IMR-90 (cell line): ENCODE measurements around the gene RAB14. TPM values are rescaled to one million over a fixed set of nuclear protein-coding genes. Genes with fewer than 3 reads are reported as not detected.

Source experiments
- ATAC-seq: fragments of 200-7000 bp; cut with Tn5 transposase; 2 replicates; pipeline ENCODE4 v1.9.1; 2020; ENCODE audit warnings: low read depth, mild to moderate bottlenecking, moderate library complexity
- BruUV-seq: library from RNA; stranded (reverse); fragments of 400-500 nt; replicated peaks from 2 replicates; lab custom pipeline; 2021; lab: Mats Ljungman, UMichigan
- CTCF ChIA-PET: fragments of 300-600 bp; formaldehyde crosslinking; extraction: SDS; loops from one replicate; lab custom pipeline; 2021; ENCODE audit warnings: antibody characterized with exemption; lab: Yijun Ruan, JAX
- POLR2A ChIA-PET: fragments of 300-600 bp; sonication (Branson Sonifier 250); formaldehyde crosslinking; loops from one replicate; lab custom pipeline; 2022; ENCODE audit warnings: antibody characterized with exemption; ENCODE audit not compliant: unreplicated experiment; lab: Charles Lee
- DNase-seq: peaks from one replicate; pipeline ENCODE4 v3.0.0; 2013
- H2AFZ ChIP-seq: replicated peaks from 2 replicates; pipeline ENCODE3; 2013; ENCODE audit warnings: low read length, mild to moderate bottlenecking; ENCODE audit not compliant: poor library complexity
- H2AK5ac ChIP-seq: 2 replicates; pipeline ENCODE4 v1.6.1; 2013; ENCODE audit warnings: low read depth, low read length, inconsistent platforms
- H2AK9ac ChIP-seq: replicated peaks from 2 replicates; pipeline ENCODE3; 2013; ENCODE audit warnings: mild to moderate bottlenecking, low read depth, low read length, moderate library complexity; ENCODE audit not compliant: poor library complexity
- H2BK120ac ChIP-seq: 2 replicates; pipeline ENCODE4 v1.6.1; 2013; ENCODE audit warnings: low read depth, low read length, inconsistent platforms
- H2BK15ac ChIP-seq: 3 replicates; pipeline ENCODE4 v1.6.1; 2013; ENCODE audit warnings: low read depth, low read length, inconsistent platforms
- H2BK20ac ChIP-seq: 2 replicates; pipeline ENCODE4 v1.6.1; 2013; ENCODE audit warnings: low read depth, mild to moderate bottlenecking, inconsistent platforms, low read length, moderate library complexity
- H2BK5ac ChIP-seq: 2 replicates; pipeline ENCODE4 v1.6.1; 2013; ENCODE audit warnings: mild to moderate bottlenecking, low read depth, low read length, inconsistent platforms; ENCODE audit not compliant: poor library complexity, severe bottlenecking
- H3K14ac ChIP-seq: replicated peaks from 2 replicates; pipeline ENCODE4 v1.6.1; 2013; ENCODE audit warnings: low read depth, low read length, inconsistent platforms
- H3K18ac ChIP-seq: 2 replicates; pipeline ENCODE4 v1.6.1; 2013; ENCODE audit warnings: low read depth, low read length, control low read depth
- H3K23ac ChIP-seq: 2 replicates; pipeline ENCODE4 v1.6.1; 2013; ENCODE audit warnings: low read depth, low read length, inconsistent platforms
- H3K27ac ChIP-seq: 2 replicates; pipeline ENCODE4 v1.5.1; 2013; ENCODE audit warnings: mild to moderate bottlenecking, control low read depth, low read length; ENCODE audit not compliant: insufficient read depth
- H3K27me3 ChIP-seq: 2 replicates; pipeline ENCODE4 v1.6.1; 2013; ENCODE audit warnings: low read length; ENCODE audit not compliant: control insufficient read depth, insufficient read depth
- H3K36me3 ChIP-seq: 2 replicates; pipeline ENCODE4 v1.6.1; 2013; ENCODE audit warnings: low read length, mixed read lengths; ENCODE audit not compliant: control insufficient read depth, insufficient read depth
- H3K4ac ChIP-seq: 2 replicates; pipeline ENCODE4 v1.6.1; 2013; ENCODE audit warnings: low read depth, low read length, inconsistent platforms
- H3K4me1 ChIP-seq: 2 replicates; pipeline ENCODE4 v1.6.1; 2013; ENCODE audit warnings: low read length, mixed read lengths; ENCODE audit not compliant: control insufficient read depth, insufficient read depth
- H3K4me2 ChIP-seq: 2 replicates; pipeline ENCODE4 v1.6.1; 2013; ENCODE audit warnings: low read depth, mild to moderate bottlenecking, control low read depth, low read length, moderate library complexity
- H3K4me3 ChIP-seq: 2 replicates; pipeline ENCODE4 v1.5.1; 2013; ENCODE audit warnings: low read depth, mild to moderate bottlenecking, control low read depth, low read length, moderate library complexity; ENCODE audit not compliant: insufficient read depth
- H3K56ac ChIP-seq: 2 replicates; pipeline ENCODE4 v1.6.1; 2013; ENCODE audit warnings: low read length, inconsistent platforms; ENCODE audit not compliant: insufficient read depth; ENCODE audit errors: extremely low read depth
- H3K79me1 ChIP-seq, 2 experiments: 2 replicates each; pipeline ENCODE4 v1.6.1; 2013; ENCODE audit warnings: low read length in 2 of 2, inconsistent platforms in 1 of 2, low read depth in 1 of 2
- H3K9ac ChIP-seq: 2 replicates; pipeline ENCODE4 v1.6.1; 2013; ENCODE audit warnings: low read depth, low read length, control low read depth
- H3K9me1 ChIP-seq: 2 replicates; pipeline ENCODE4 v1.6.1; 2013; ENCODE audit warnings: low read length, inconsistent platforms; ENCODE audit not compliant: insufficient read depth
- H3K9me3 ChIP-seq: 2 replicates; pipeline ENCODE4 v1.6.1; 2013; ENCODE audit warnings: low read length; ENCODE audit not compliant: control insufficient read depth, insufficient read depth
- H4K20me1 ChIP-seq: 2 replicates; pipeline ENCODE4 v1.6.1; 2013; ENCODE audit warnings: low read length, inconsistent platforms; ENCODE audit not compliant: insufficient read depth
- H4K5ac ChIP-seq: 2 replicates; pipeline ENCODE4 v1.6.1; 2013; ENCODE audit warnings: mild to moderate bottlenecking, low read depth, low read length, control low read depth
- H4K8ac ChIP-seq, 2 experiments: 2 replicates each; pipeline ENCODE4 v1.6.1; 2013; ENCODE audit warnings: low read depth in 2 of 2, low read length in 2 of 2, control low read depth in 1 of 2, inconsistent platforms in 1 of 2
- H4K91ac ChIP-seq: 2 replicates; pipeline ENCODE4 v1.6.1; 2013; ENCODE audit warnings: low read depth, low read length, inconsistent platforms; ENCODE audit not compliant: insufficient read depth
- WGBS, 2 experiments: methylation state at CpG; one replicate each; pipeline versions ENCODE4 v1.1.5 to v1.1.7; 2013; ENCODE audit warnings: missing lambda C conversion rate in 2 of 2; ENCODE audit not compliant: insufficient read length in 1 of 2; ENCODE audit errors: extremely low coverage in 2 of 2; 5-methylcytosine and 5-hydroxymethylcytosine counted together
- dilution Hi-C: fragments of 300-500 bp; cut with HindIII; formaldehyde crosslinking; loops from one replicate; pipeline ENCODE4 v1.14.3; 2018; ENCODE audit warnings: low sequenced_read_pairs; ENCODE audit not compliant: unreplicated experiment
- in situ Hi-C: fragments of 300-500 bp; cut with MboI; formaldehyde crosslinking; loops from 3 replicates; pipeline ENCODE4 v1.14.3; 2019; ENCODE audit warnings: low sequenced_read_pairs, inconsistent platforms, mixed read lengths
- intact Hi-C: fragments of 100-400 bp; cut with micrococcal nuclease; formaldehyde crosslinking; loops from 2 replicates; pipeline ENCODE4 v1.10.0; 2022
- polyA plus RNA-seq, 3 experiments: library from polyadenylated mRNA; depleted of rRNA; stranded (reverse); fragments of >200 nt; gene quantifications; 2 replicates each; pipeline ENCODE4 v1.2.3, GENCODE V29; 2012; ENCODE audit warnings: low replicate concordance in 1 of 3
- total RNA-seq: library from RNA; depleted of rRNA; stranded (reverse); fragments of >200 nt; gene quantifications from 2 replicates; pipeline ENCODE4 v1.2.3, GENCODE V29; 2012
- TF ChIP-seq, protein P1 (sequence below): fragments of 150-350 bp; IDR thresholded peaks from 2 replicates; pipeline ENCODE4 v1.6.1; 2016; ENCODE audit warnings: low read depth, mild to moderate bottlenecking, low read length, moderate library complexity, borderline replicate concordance

The RAB14 gene
- total and polyA plus RNA-seq, 2 of the 4 experiments (the other 2 are of a cell fraction), result 20.1 to 29.3 TPM

- Histone ChIP-seq H2BK120ac (no peak overlapping the region), H4K20me1 (peaks cover 98% of the 10 kb centered on the region), H3K27me3 (no peaks in the 10 kb centered on the region), H3K36me3 (no peaks in the 10 kb centered on the region; the same call in 1 of the 2 replicates), H3K14ac (0 out of 2 replicates have a peak overlapping the region, but pooled peaks have one; percentile 19), H3K4me1 (peaks cover 8% of the 10 kb centered on the region), H4K8ac (no peak overlapping the region), H3K79me1 (peaks cover 0 to 35% of the 10 kb centered on the region in 2 experiments; a peak in 2 of 4 replicates), H2BK15ac (no peak overlapping the region), H4K91ac (no peak overlapping the region), H3K9ac (no peak overlapping the region), H2BK5ac (no peak overlapping the region), H3K4ac (no peak overlapping the region), H3K4me2 (peak overlapping the region; percentile 52; the same call in 1 of the 2 replicates), H3K56ac (no peak overlapping the region), H2AK5ac (no peak overlapping the region), H2BK20ac (no peak overlapping the region), H3K9me3 (no peaks in the 10 kb centered on the region), H3K18ac (no peak overlapping the region), H4K5ac (no peak overlapping the region), H2AK9ac (no peak overlapping the region), H3K4me3 (no peak overlapping the region), H3K9me1 (peaks cover 9% of the 10 kb centered on the region), H2AFZ (no peak overlapping the region), H3K23ac (peak overlapping the region; percentile 89), H3K27ac (no peak overlapping the region)
- no peak for DNase-seq
- CTCF ChIA-PET, result no interaction called here
- intact Hi-C loops (loop anchor here (5.0 kb wide), 2 partner anchors 214 to 439 kb away; no protein-coding TSS in a partner anchor), in situ Hi-C loops (no loop called here), dilution Hi-C loops (no loop called here)
- ATAC-seq, result no peak
- BruUV-seq, result no TSS peak
- no CpG with 5 or more reads among the region's 4 CpGs for WGBS, 2 experiments
- TF ChIP-seq, protein P1, sequence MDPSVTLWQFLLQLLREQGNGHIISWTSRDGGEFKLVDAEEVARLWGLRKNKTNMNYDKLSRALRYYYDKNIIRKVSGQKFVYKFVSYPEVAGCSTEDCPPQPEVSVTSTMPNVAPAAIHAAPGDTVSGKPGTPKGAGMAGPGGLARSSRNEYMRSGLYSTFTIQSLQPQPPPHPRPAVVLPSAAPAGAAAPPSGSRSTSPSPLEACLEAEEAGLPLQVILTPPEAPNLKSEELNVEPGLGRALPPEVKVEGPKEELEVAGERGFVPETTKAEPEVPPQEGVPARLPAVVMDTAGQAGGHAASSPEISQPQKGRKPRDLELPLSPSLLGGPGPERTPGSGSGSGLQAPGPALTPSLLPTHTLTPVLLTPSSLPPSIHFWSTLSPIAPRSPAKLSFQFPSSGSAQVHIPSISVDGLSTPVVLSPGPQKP, result no peak
- POLR2A ChIA-PET, result no interaction called here
These were observed 5.3 kb downstream of the RAB14 start for GRCh38 chr9:121196389-121196788.
